GM12891 (cell line): ENCODE measurements around the gene TTC32.
"Not testable (repeated sequence)": the region's sequence is repeated elsewhere in the genome, so short reads cannot be mapped to it uniquely, and the experiment has no call there.

ENCODE experiments used
- POLR2A ChIP-seq: IDR thresholded peaks from 2 replicates; pipeline ENCODE4 v1.6.1; 2011; ENCODE audit warnings: low read depth, low read length, control low read depth
- POU2F2 ChIP-seq: IDR thresholded peaks from 2 replicates; pipeline ENCODE4 v1.6.1; 2011; ENCODE audit warnings: low read depth, mild to moderate bottlenecking, control low read depth, low read length, moderate library complexity
- TAF1 ChIP-seq: IDR thresholded peaks from 2 replicates; pipeline ENCODE4 v1.6.1; 2011; ENCODE audit warnings: low read depth, low read length, control low read depth

DNA sequence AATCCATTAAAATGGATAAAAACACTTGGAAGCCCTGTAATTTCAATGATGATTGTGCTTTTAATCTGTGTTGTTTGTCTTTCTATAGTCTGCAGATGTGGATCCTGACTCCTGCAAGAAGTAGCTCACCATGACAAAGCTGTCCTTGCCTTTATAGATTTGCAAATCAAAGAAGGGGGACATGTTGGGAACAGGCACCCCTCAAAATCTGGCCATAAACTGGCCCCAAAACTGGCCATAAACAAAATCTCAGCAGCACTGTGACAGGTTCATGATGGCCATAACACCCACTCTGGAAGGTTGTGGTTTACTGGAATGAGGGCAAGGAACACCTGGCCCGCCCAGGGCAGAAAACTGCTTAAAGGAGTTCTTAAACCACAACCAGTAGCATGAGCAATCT lies 26.0 kb upstream of the TTC32 start:
- not testable (repeated sequence) for TF ChIP-seq POLR2A, TAF1, POU2F2
